B cell (primary cell): ENCODE measurements around the gene UBL4A. TPM values are rescaled to one million over a fixed set of nuclear protein-coding genes. Genes with fewer than 3 reads are reported as not detected.
A peak's percentile ranks its signal among the peaks of the same experiment; 100 is the strongest.

Source experiments
- ATAC-seq: fragments of 200-7000 bp; cut with Tn5 transposase; one replicate; pipeline ENCODE4 v1.10.0; 2021; ENCODE audit warnings: low read depth, mild to moderate bottlenecking, moderate number of reproducible peaks, moderate library complexity
- CTCF ChIA-PET: fragments of 350-600 bp; sonication (Branson Sonifier 250); formaldehyde crosslinking; loops from one replicate; lab custom pipeline; 2021; ENCODE audit warnings: antibody characterized with exemption, inconsistent platforms; lab: Charles Lee
- POLR2A ChIA-PET: fragments of 350-600 bp; sonication (Branson Sonifier 250); formaldehyde crosslinking; loops from one replicate; lab custom pipeline; 2021; ENCODE audit warnings: antibody characterized with exemption; lab: Charles Lee
- DNase-seq: peaks from one replicate; pipeline ENCODE4 v3.0.0; 2013
- H2AFZ ChIP-seq: 2 replicates; pipeline ENCODE4 v1.6.1; 2012; ENCODE audit warnings: mild to moderate bottlenecking, low read depth, low read length; ENCODE audit not compliant: insufficient read depth, poor library complexity, severe bottlenecking
- H3K27ac ChIP-seq, 2 donors: 1 replicate in 1 of 2; 2 replicates in 1 of 2; pipeline ENCODE4 v1.5.1; 2012 to 2013; ENCODE audit warnings: low read length in 2 of 2, mild to moderate bottlenecking in 2 of 2, moderate library complexity in 1 of 2
- H3K27me3 ChIP-seq, 4 experiments: fragments of 200-600 bp in 1 of 4; sonication (generic) in 1 of 4; replicated peaks in 1 of 4; 1 replicate in 2 of 4; 2 replicates in 2 of 4; pipeline versions ENCODE4 v1.6.1 to v1.7.0; 2013 to 2016; ENCODE audit warnings: low read length in 3 of 4, mild to moderate bottlenecking in 2 of 4, mixed read lengths in 1 of 4, moderate library complexity in 1 of 4; ENCODE audit not compliant: insufficient read depth in 4 of 4, control insufficient read depth in 3 of 4; ENCODE audit errors: control extremely low read depth in 1 of 4
- H3K36me3 ChIP-seq, 2 experiments: replicated peaks in 1 of 2; 1 replicate in 1 of 2; 2 replicates in 1 of 2; pipeline versions ENCODE4 v1.6.1 to v1.7.1; 2013; ENCODE audit warnings: low read length in 1 of 2; ENCODE audit not compliant: insufficient read depth in 2 of 2, control insufficient read depth in 1 of 2; ENCODE audit errors: control extremely low read depth in 1 of 2, extremely low read depth in 1 of 2
- H3K4me1 ChIP-seq, 2 donors: fragments of 200-600 bp in 1 of 2; sonication (generic) in 1 of 2; 1 replicate in 1 of 2; 2 replicates in 1 of 2; pipeline versions ENCODE4 v1.5.1 to v1.6.1; 2013 to 2017; ENCODE audit warnings: low read length in 2 of 2; ENCODE audit not compliant: control insufficient read depth in 2 of 2, insufficient read depth in 2 of 2
- H3K4me2 ChIP-seq: replicated peaks from 2 replicates; pipeline ENCODE3; 2012; ENCODE audit warnings: mild to moderate bottlenecking, low read depth, low read length; ENCODE audit not compliant: poor library complexity, severe bottlenecking
- H3K4me3 ChIP-seq, 5 experiments: fragments of 200-600 bp in 1 of 5; sonication (generic) in 1 of 5; 1 replicate in 3 of 5; 2 replicates in 2 of 5; pipeline versions ENCODE4 v1.5.1 to v1.7.0; 2011 to 2016; ENCODE audit warnings: low read length in 4 of 5, mild to moderate bottlenecking in 4 of 5, low read depth in 2 of 5, control low read depth in 1 of 5, moderate library complexity in 1 of 5; ENCODE audit not compliant: insufficient read depth in 1 of 5; ENCODE audit errors: control extremely low read depth in 1 of 5, extremely low read depth in 1 of 5
- H3K79me2 ChIP-seq: fragments of 200-600 bp; sonication (generic); one replicate; pipeline ENCODE4 v1.6.0; 2016; ENCODE audit warnings: low read length; ENCODE audit not compliant: control insufficient read depth, insufficient read depth
- H3K9ac ChIP-seq: fragments of 200-600 bp; sonication (generic); 2 replicates; pipeline ENCODE4 v1.6.1; 2017; ENCODE audit warnings: mild to moderate bottlenecking, low read length, moderate library complexity
- H3K9me3 ChIP-seq, 3 donors: one replicate each; pipeline versions ENCODE4 v1.6.1 to v1.7.1; 2013; ENCODE audit warnings: low read length in 2 of 3; ENCODE audit not compliant: control insufficient read depth in 2 of 3, insufficient read depth in 1 of 3; ENCODE audit errors: control extremely low read depth in 1 of 3
- H4K20me1 ChIP-seq: 2 replicates; pipeline ENCODE4 v1.6.0; 2012; ENCODE audit warnings: mild to moderate bottlenecking, low read length; ENCODE audit not compliant: insufficient read depth, control insufficient read depth, poor library complexity, severe bottlenecking
- H3K27ac Mint-ChIP-seq: one replicate; pipeline ENCODE4 v1.8.0; 2021; ENCODE audit warnings: mixed read lengths
- H3K27me3 Mint-ChIP-seq: one replicate; pipeline ENCODE4 v1.8.0; 2021; ENCODE audit warnings: mixed read lengths
- H3K4me1 Mint-ChIP-seq: one replicate; pipeline ENCODE4 v1.8.0; 2021; ENCODE audit warnings: mixed read lengths
- H3K4me3 Mint-ChIP-seq: one replicate; pipeline ENCODE4 v1.8.0; 2021; ENCODE audit warnings: mixed read lengths
- H3K9me3 Mint-ChIP-seq: one replicate; pipeline ENCODE4 v1.8.0; 2022; ENCODE audit warnings: mixed read lengths; ENCODE audit not compliant: insufficient read depth
- EZH2 ChIP-seq: IDR thresholded peaks from 2 replicates; pipeline ENCODE4 v1.6.1; 2012; ENCODE audit warnings: borderline replicate concordance, low read depth, mild to moderate bottlenecking, moderate library complexity, low read length; ENCODE audit not compliant: insufficient read depth, poor library complexity, severe bottlenecking
- WGBS: methylation state at CpG from one replicate; pipeline ENCODE4 v1.1.5; 2013; ENCODE audit warnings: missing lambda C conversion rate; ENCODE audit not compliant: insufficient coverage; 5-methylcytosine and 5-hydroxymethylcytosine counted together
- intact Hi-C: fragments of 100-400 bp; cut with micrococcal nuclease; formaldehyde crosslinking; loops from one replicate; pipeline ENCODE4 v1.10.0; 2022
- polyA plus RNA-seq: library from polyadenylated mRNA; depleted of rRNA; stranded (reverse); fragments of >200 nt; gene quantifications from 2 replicates; pipeline ENCODE4 v1.2.3, GENCODE V29; 2012
- total RNA-seq, 2 donors: library from RNA; stranded (reverse); fragments of 120-200 nt in 1 of 2; gene quantifications; 1 replicate in 1 of 2; 2 replicates in 1 of 2; pipeline versions ENCODE4 v1.2.3 to v1.2.4, GENCODE V29; 2013 to 2022
- TF ChIP-seq, protein P1 (sequence below): fragments of 200-600 bp; IDR thresholded peaks from one replicate; pipeline ENCODE4 v1.8.0; 2022; ENCODE audit warnings: antibody characterized with exemption, mild to moderate bottlenecking

Gene UBL4A
- total and polyA plus RNA-seq, 2 donors (not counting 1 experiment from before 2014, with no cell fraction given) = 13.1 to 23.3 TPM

DNA sequence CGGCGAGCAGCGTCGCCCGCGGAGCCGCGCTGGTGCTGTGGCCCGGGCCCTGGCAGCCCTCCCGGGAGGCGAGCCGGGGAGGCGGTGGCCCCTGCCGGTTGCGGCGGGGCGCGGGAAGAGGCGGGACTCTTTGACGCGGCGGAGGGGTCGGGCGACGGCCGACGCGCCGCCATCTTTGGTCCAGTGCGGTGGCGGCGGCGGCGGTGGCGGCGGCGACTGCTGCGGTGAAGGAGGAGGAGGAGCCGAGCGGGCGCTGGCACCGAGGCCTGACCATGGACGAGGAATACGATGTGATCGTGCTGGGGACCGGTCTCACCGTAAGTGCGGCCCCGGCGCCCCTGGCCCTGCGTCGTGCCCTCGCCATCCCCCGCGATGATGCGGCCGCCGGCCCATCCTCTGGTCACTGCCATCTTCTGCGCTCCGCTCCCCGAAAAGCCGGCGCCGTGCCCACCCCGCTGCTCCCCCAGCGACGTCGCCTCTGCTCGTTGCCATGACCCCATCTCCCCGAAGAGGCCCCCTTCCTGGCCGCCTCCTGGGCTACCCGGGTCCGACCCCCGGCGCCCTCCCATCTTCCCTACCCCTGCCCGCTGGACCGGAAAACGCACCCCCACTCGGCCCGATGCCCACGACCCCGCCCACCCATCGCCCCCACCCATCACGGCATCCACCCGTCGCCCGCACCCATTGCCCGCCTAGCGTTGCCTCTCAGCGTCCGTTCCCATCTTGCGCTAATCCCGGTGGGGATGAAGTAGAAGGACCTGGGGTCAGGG lies 49.2 kb downstream of the UBL4A start, which contains the start of gene GDI1:
GDI1 (plus strand) TSS at position 172 of the 770 bp plus-strand sequence; CDS start at position 273, 101 bp downstream.
- Histone ChIP-seq H3K4me3 (peak within 1 kb of the TSS; percentile 9 to 65 (median 61)), H3K27ac (peak within 1 kb of the TSS; percentile 59 to 80), H3K4me1 (peaks cover 10 to 19% of the 10 kb centered on the region in 2 donors), H3K36me3 (peaks cover 0 to 19% of the 10 kb centered on the region in 2 experiments), H3K9ac (peak within 1 kb of the TSS; percentile 64), H3K79me2 (peaks cover 27% of the 10 kb centered on the region), H3K9me3 (no peaks in the 10 kb centered on the region), H3K27me3 (no peaks in the 10 kb centered on the region), H2AFZ (peak within 1 kb of the TSS; percentile 68), H3K4me2 (peak within 1 kb of the TSS; percentile 80), H4K20me1 (peaks cover 6% of the 10 kb centered on the region)
- Mint-ChIP-seq H3K4me3 (peak within 1 kb of the TSS; percentile 84), H3K4me1 (peaks cover 13% of the 10 kb centered on the region), H3K27ac (peak within 1 kb of the TSS; percentile 92), H3K9me3 (no peaks in the 10 kb centered on the region), H3K27me3 (no peaks in the 10 kb centered on the region)
- under 1% methylated on average over 59 of the region's 93 CpGs for WGBS
- TF ChIP-seq, protein P1, sequence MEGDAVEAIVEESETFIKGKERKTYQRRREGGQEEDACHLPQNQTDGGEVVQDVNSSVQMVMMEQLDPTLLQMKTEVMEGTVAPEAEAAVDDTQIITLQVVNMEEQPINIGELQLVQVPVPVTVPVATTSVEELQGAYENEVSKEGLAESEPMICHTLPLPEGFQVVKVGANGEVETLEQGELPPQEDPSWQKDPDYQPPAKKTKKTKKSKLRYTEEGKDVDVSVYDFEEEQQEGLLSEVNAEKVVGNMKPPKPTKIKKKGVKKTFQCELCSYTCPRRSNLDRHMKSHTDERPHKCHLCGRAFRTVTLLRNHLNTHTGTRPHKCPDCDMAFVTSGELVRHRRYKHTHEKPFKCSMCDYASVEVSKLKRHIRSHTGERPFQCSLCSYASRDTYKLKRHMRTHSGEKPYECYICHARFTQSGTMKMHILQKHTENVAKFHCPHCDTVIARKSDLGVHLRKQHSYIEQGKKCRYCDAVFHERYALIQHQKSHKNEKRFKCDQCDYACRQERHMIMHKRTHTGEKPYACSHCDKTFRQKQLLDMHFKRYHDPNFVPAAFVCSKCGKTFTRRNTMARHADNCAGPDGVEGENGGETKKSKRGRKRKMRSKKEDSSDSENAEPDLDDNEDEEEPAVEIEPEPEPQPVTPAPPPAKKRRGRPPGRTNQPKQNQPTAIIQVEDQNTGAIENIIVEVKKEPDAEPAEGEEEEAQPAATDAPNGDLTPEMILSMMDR = no peak
- TF ChIP-seq EZH2 = no peak
- ChIA-PET POLR2A (interaction anchor here (0.9 to 1.6 kb wide), 2 partner anchors 16 to 39 kb away, joined by 3 read pairs; partner anchors contain the start of gene RPL10), CTCF (no interaction called here)
- DNase-seq (peak; percentile 85), ATAC-seq (peak; percentile 69)
- intact Hi-C loops = loop anchor here (1.0 kb wide), 1 partner anchor 9 kb away; the partner anchor contains the start of gene ATP6AP1
